DOHH2 (cell line): ENCODE results near the gene LHX3.

Experiments used
- H3F3A ChIP-seq: fragments of 200-600 bp; sonication (generic), shearing (Covaris generic); 2 replicates; pipeline ENCODE4 v1.6.0; 2016; ENCODE audit warnings: antibody characterized with exemption, mild to moderate bottlenecking; ENCODE audit not compliant: control insufficient read depth, insufficient read depth
- H3K27ac ChIP-seq: fragments of 200-600 bp; sonication (generic); 2 replicates; pipeline ENCODE4 v1.5.1; 2014; ENCODE audit warnings: low read depth, mild to moderate bottlenecking, low read length, moderate library complexity
- H3K27me3 ChIP-seq: fragments of 200-600 bp; sonication (generic); 2 replicates; pipeline ENCODE4 v1.6.1; 2014; ENCODE audit warnings: mild to moderate bottlenecking, low read length, mixed read lengths; ENCODE audit not compliant: control insufficient read depth
- H3K36me3 ChIP-seq: fragments of 200-600 bp; sonication (generic); 2 replicates; pipeline ENCODE4 v1.6.1; 2014; ENCODE audit warnings: mild to moderate bottlenecking, low read length, moderate library complexity, mixed read lengths; ENCODE audit not compliant: control insufficient read depth
- H3K4me1 ChIP-seq: fragments of 200-600 bp; sonication (generic); 2 replicates; pipeline ENCODE4 v1.6.1; 2014; ENCODE audit warnings: mild to moderate bottlenecking, low read length, mixed read lengths; ENCODE audit not compliant: control insufficient read depth
- H3K4me2 ChIP-seq: fragments of 200-600 bp; sonication (generic); 2 replicates; pipeline ENCODE4 v1.6.0; 2014; ENCODE audit warnings: mild to moderate bottlenecking, low read length, moderate library complexity
- H3K4me3 ChIP-seq: fragments of 200-600 bp; sonication (generic); 2 replicates; pipeline ENCODE4 v1.5.1; 2014; ENCODE audit warnings: mild to moderate bottlenecking, low read length, mixed read lengths
- H3K79me2 ChIP-seq: fragments of 200-600 bp; sonication (generic); 2 replicates; pipeline ENCODE4 v1.6.1; 2014; ENCODE audit warnings: mild to moderate bottlenecking, low read length, mixed read lengths; ENCODE audit not compliant: control insufficient read depth
- H3K9me2 ChIP-seq: fragments of 200-600 bp; sonication (generic); replicated peaks from 2 replicates; pipeline ENCODE4 v1.6.1; 2014; ENCODE audit warnings: mild to moderate bottlenecking, low read length, mixed read lengths; ENCODE audit not compliant: control insufficient read depth
- H3K9me3 ChIP-seq: fragments of 200-600 bp; sonication (generic); 2 replicates; pipeline ENCODE4 v1.6.1; 2014; ENCODE audit warnings: antibody characterized with exemption, low read length, mixed read lengths; ENCODE audit not compliant: control insufficient read depth, insufficient read depth
- H4K20me1 ChIP-seq: fragments of 200-600 bp; sonication (generic); 2 replicates; pipeline ENCODE4 v1.6.0; 2014; ENCODE audit warnings: low read depth, mild to moderate bottlenecking, antibody characterized with exemption, low read length, moderate library complexity; ENCODE audit not compliant: control insufficient read depth, insufficient read depth
- EZH2phosphoT487 ChIP-seq: fragments of 200-600 bp; sonication (generic); IDR thresholded peaks from 2 replicates; pipeline ENCODE4 v1.6.1; 2017; ENCODE audit warnings: borderline replicate concordance, mild to moderate bottlenecking, antibody characterized with exemption, low read length, moderate library complexity, mixed read lengths
- TF ChIP-seq, protein P1 (sequence below): fragments of 200-600 bp; sonication (generic); IDR thresholded peaks from one replicate; pipeline ENCODE4 v1.5.1; 2014; ENCODE audit warnings: antibody characterized with exemption, mild to moderate bottlenecking, low read depth, low read length; ENCODE audit not compliant: poor library complexity, severe bottlenecking

The LHX3 gene

DNA sequence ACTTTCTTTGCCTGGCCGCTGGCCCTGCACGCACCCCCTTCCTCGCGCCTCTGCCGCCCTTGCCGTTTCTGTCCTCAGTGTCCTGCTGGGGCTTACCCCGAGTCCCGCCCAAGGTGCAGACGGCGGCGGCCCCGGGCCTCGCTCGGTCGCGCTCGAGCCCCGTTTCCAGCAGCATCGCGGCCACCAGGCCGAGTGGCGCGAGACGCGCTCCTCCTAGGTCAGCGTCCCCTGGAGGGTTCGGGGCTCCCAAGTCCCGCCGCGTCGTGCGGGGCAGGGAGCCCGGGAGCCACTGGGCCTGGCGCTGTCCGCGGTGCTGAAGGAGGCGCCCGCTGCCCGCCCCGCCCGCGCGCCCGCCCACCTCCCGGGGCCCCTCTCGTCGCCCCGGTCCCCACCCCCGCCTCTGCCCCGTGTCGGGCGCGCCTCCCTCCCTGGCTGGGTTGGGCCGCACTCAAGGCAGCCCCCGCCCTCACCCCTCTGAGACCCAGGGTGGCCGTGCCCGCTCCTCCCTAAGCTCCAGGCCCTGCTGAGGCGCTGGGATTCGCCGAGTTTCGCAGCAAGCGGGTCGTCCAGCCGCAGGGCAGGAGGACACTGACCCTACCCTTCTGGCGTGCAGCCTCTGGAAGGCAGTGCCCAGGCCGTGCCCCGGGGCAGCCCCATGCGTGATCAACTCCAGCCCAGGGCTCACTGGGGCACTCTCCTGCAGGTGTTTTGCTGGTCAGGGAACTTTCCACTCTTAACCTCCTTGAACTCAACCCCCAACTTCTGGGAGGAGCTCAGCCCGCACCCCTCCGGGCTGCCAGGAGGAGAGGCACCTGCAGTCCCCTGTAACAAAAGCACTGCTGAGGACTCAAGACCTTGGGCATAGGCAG lies at the start of gene LHX3:
Gene LHX3, minus strand, starts transcription at position 291 of the 869 bp plus-strand sequence. Its CDS starts 116 bp downstream, at position 175.
- Histone ChIP-seq H3K4me2 (no peak within 1 kb of the TSS), H3K9me2 (no peaks in the 10 kb centered on the region), H3K27me3 (peaks cover 6% of the 10 kb centered on the region; the same call in 1 of the 2 replicates), H3K36me3 (peaks cover 43% of the 10 kb centered on the region), H3K79me2 (no peaks in the 10 kb centered on the region), H3K9me3 (no peaks in the 10 kb centered on the region), H4K20me1 (peaks cover 23% of the 10 kb centered on the region; the same call in 1 of the 2 replicates), H3F3A (peaks cover 12% of the 10 kb centered on the region), H3K4me3 (no peak within 1 kb of the TSS), H3K4me1 (peaks cover 5% of the 10 kb centered on the region; the same call in 1 of the 2 replicates), H3K27ac (no peak within 1 kb of the TSS)
- no peak for TF ChIP-seq EZH2phosphoT487
- TF ChIP-seq, protein P1, sequence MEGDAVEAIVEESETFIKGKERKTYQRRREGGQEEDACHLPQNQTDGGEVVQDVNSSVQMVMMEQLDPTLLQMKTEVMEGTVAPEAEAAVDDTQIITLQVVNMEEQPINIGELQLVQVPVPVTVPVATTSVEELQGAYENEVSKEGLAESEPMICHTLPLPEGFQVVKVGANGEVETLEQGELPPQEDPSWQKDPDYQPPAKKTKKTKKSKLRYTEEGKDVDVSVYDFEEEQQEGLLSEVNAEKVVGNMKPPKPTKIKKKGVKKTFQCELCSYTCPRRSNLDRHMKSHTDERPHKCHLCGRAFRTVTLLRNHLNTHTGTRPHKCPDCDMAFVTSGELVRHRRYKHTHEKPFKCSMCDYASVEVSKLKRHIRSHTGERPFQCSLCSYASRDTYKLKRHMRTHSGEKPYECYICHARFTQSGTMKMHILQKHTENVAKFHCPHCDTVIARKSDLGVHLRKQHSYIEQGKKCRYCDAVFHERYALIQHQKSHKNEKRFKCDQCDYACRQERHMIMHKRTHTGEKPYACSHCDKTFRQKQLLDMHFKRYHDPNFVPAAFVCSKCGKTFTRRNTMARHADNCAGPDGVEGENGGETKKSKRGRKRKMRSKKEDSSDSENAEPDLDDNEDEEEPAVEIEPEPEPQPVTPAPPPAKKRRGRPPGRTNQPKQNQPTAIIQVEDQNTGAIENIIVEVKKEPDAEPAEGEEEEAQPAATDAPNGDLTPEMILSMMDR: no peak

DNA sequence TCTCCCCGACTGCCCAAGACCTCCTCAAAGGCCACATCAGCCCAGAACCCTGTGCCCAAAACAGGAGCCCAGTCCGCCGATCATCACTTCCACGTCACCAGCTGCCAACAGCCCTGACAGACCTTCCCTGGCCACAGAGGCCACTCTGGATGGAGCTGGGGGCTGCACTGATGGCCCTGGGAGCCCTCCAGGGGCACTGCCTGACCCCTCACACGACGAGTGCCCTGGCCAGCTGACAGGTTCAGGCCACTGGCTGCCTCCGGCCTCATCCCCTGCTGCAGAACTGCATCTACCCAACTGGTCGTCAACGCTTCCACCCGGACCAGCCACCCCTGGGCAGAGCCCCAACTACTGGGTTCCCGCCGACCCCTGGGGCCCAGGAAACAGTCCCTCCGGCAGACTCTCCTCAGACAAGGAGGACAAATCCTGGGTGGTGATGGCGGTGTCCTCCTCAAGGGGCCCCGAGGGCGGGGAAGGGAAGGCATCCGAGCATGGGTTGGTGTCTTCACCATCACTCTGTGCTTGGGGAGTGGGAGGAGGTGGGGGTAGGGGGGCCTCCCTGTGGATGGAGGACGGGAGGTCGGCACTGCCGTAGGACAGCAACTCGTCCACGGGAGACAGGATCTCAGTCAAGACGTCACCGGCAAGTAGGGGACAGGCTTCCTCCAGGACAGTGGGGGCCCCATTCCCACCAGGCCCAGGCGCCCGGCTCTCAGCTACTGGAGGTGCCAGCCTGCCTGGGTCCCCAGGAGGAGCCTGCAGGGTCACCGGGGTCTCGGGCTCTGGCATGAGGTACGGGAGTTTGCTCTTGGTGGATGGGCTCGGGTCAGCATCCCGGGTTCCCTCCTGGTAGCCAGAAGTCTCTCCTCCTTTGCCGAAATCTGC lies 48.6 kb upstream of the LHX3 start:
- Histone ChIP-seq H3K9me3 (no peaks in the 10 kb centered on the region), H3K79me2 (no peaks in the 10 kb centered on the region), H3K9me2 (no peaks in the 10 kb centered on the region), H4K20me1 (no peaks in the 10 kb centered on the region), H3F3A (no peaks in the 10 kb centered on the region), H3K36me3 (no peaks in the 10 kb centered on the region), H3K27ac (no peak overlapping the region), H3K4me1 (no peaks in the 10 kb centered on the region), H3K27me3 (no peaks in the 10 kb centered on the region; the same call in 1 of the 2 replicates), H3K4me3 (no peak overlapping the region), H3K4me2 (no peak overlapping the region)
- TF ChIP-seq, protein P1: no peak
- no peak for TF ChIP-seq EZH2phosphoT487

DNA sequence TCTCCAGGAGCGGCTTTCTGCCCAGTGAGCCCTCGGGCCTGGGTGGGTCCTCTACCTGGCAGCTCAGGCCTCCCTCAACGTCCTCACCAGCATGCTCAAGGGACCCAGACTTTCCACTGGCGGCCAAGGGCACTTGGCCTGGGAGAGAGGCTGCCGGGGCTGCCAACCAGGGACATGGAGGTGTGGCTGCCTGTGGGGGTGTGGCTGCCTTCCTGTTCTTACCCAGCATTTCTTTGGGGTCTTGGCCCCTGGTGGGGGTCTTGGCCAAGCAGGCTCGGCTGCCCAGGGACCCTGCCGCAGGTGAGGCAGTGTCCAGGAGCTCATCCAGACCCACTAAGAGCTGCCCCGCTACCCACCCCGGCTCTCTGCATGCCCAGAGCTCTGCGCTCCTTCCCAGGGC lies 47.9 kb upstream of the LHX3 start:
- H3K4me3 ChIP-seq: no peak overlapping the region
- TF ChIP-seq EZH2phosphoT487: no peak
- TF ChIP-seq, protein P1: no peak
- H3K27me3 ChIP-seq: no peaks in the 10 kb centered on the region; the same call in 1 of the 2 replicates
- H4K20me1 ChIP-seq: no peaks in the 10 kb centered on the region
- H3F3A ChIP-seq: no peaks in the 10 kb centered on the region
- H3K27ac ChIP-seq: no peak overlapping the region
- no peaks in the 10 kb centered on the region for H3K36me3 ChIP-seq
- no peaks in the 10 kb centered on the region for H3K9me3 ChIP-seq
- H3K9me2 ChIP-seq: no peaks in the 10 kb centered on the region
- H3K4me1 ChIP-seq: no peaks in the 10 kb centered on the region
- H3K4me2 ChIP-seq: no peak overlapping the region
- H3K79me2 ChIP-seq: no peaks in the 10 kb centered on the region
